Measurements from ENCODE around the gene SGTA. TPM values are rescaled to one million over a fixed set of nuclear protein-coding genes. Genes with fewer than 3 reads are reported as not detected.

Gene SGTA
- total and polyA plus RNA-seq, 4 donors: 29.6 to 147 (median 95.3) TPM

DNA sequence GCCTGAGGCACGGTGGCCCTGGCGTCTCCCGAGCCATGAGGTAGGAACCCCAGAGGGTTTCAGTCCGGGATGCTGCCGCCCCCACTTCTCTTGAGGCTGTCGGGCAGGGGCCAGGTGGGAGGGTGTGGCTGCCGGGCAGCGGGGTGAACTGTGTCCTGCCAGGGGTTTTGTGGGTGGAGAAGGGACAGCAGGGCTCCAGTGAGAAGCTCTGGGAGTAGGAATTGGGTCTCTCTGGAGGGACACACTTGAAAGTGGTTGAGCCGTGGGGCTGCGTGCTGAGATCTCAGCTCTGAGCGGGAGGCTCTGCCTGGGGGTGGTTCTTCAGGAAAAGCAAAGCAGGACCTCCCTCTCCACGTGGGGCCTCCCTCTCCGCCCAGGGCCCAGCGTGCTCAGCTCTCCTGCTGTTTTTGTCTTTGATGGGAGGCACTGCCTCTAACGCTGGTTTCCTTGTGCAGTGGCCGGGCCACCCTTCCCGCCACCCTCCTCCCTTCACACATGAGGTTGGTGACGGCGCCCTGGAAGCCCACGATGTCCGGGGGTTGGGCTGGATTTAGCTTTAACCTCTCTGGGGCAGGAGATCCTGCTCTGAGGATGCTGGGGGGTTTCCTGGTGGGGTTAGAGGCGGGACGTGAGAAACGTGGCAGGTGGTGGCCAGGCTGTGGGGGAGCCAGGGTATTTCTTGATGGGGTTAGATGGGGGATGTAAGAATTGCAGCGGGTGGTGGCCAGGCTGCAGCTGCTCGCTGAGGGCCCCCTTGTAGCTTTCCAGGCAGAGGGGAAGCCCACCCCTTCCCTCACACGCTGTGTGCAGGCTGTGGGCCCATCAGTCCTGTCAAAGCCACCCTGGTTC lies 21.3 kb upstream of the SGTA start:
- Histone ChIP-seq H3K27ac (ENCODE audit: low read depth, low read length) (no peak overlapping the region), H3K9me3 (ENCODE audit: control insufficient read depth, insufficient read depth, low read length) (no peaks in the 10 kb centered on the region), H3K4me3 (ENCODE audit: low read depth, low read length) (no peak overlapping the region), H3K27me3 (ENCODE audit: control insufficient read depth, insufficient read depth, low read length) (no peaks in the 10 kb centered on the region), H3K36me3 (ENCODE audit: control insufficient read depth, insufficient read depth, low read length) (peaks cover 100% of the 10 kb centered on the region), H3K4me1 (ENCODE audit: control insufficient read depth, insufficient read depth, low read length) (no peaks in the 10 kb centered on the region)
- no peak for DNase-seq (ENCODE audit: low read depth in 4 of 6, low spot score in 6 of 6)
- 96% methylated on average over 17 of the region's 27 CpGs for WGBS (ENCODE audit: insufficient coverage)

DNA sequence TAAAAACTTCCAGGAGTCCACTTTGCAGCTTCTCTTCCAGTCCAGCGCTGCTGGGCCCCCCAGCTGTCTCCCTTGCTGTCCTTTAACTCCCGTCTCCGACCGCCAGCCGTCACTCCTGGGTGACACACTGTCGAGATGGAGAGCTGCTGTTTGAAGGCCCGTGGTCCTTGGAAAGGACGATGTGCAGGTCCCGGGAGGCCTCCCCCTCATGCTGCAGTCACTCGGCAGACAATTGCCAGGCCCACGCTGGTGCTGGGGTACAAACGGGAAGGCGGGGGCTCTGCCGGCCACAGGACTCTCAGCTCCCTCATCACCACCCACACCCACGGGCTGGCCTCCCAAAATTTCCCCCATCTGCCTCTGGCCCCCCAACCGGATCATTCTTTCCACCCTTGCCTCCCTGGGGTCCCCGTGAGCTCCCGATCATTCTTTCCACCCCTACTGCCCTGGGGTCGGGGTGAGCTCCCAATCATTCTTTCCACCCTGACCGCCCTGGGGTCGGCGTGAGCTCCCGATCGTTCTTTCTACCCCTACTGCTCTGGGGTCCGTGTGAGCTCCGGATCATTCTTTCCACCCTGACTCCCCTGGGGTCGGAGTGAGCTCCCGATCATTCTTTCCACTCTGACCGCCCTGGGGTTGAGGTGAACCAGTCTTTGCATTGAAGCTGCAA lies 20.5 kb upstream of the SGTA start:
- Histone ChIP-seq H3K27me3 (ENCODE audit: control insufficient read depth, insufficient read depth, low read length) (no peaks in the 10 kb centered on the region), H3K9me3 (ENCODE audit: control insufficient read depth, insufficient read depth, low read length) (no peaks in the 10 kb centered on the region), H3K36me3 (ENCODE audit: control insufficient read depth, insufficient read depth, low read length) (peaks cover 100% of the 10 kb centered on the region), H3K27ac (ENCODE audit: low read depth, low read length) (no peak overlapping the region), H3K4me1 (ENCODE audit: control insufficient read depth, insufficient read depth, low read length) (no peaks in the 10 kb centered on the region), H3K4me3 (ENCODE audit: low read depth, low read length) (no peak overlapping the region)
- WGBS (ENCODE audit: insufficient coverage): 92% methylated on average over 29 of the region's 29 CpGs
- no peak for DNase-seq (ENCODE audit: low read depth in 4 of 6, low spot score in 6 of 6)

DNA sequence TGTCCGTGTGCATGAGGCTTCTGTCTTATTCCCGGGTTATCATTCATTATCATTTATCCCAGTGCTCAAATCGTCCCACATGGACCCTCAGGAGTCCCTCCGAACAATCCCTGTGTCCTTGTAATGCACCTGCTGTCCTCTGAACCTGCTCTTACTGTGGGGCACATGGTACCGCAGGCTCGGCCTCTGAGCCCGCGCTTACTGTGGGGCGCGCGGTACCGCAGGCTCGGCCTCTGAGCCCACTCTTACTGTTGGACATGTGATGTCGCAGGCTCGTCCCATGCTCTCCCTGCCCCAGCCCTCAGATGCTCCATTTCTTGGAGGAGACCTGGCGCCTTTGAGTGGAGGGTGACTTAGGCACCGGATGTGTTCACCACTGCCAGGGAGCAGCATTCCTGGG lies 19.8 kb upstream of the SGTA start:
- H3K9me3 ChIP-seq (ENCODE audit: control insufficient read depth, insufficient read depth, low read length): no peaks in the 10 kb centered on the region
- H3K27ac ChIP-seq (ENCODE audit: low read depth, low read length): no peak overlapping the region
- 93% methylated on average over 17 of the region's 17 CpGs for WGBS (ENCODE audit: insufficient coverage)
- DNase-seq (ENCODE audit: low read depth in 4 of 6, low spot score in 6 of 6): no peak
- no peaks in the 10 kb centered on the region for H3K4me1 ChIP-seq (ENCODE audit: control insufficient read depth, insufficient read depth, low read length)
- no peaks in the 10 kb centered on the region for H3K27me3 ChIP-seq (ENCODE audit: control insufficient read depth, insufficient read depth, low read length)
- peaks cover 100% of the 10 kb centered on the region for H3K36me3 ChIP-seq (ENCODE audit: control insufficient read depth, insufficient read depth, low read length)
- H3K4me3 ChIP-seq (ENCODE audit: low read depth, low read length): no peak overlapping the region

DNA sequence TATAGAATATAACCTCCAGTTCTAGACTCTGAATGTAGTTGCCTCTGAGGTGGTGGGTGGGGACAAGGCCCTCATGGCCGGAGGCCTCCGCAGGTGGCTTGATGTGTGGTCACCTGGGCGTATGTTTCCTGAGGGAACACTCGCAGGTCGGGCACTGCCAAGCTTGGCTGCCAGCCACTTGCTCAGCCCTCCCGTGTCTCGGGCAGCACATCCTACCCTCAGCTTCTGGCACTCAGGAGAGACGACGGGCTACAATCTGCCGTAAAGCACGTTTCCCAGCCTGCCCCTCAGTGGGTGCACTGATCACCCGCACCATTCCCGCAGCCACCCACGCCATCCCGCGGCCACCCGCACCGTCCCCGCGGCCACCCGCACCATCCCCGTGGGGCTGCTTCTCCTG lies 17.4 kb upstream of the SGTA start:
- 94% methylated on average over 22 of the region's 22 CpGs for WGBS (ENCODE audit: insufficient coverage)
- Histone ChIP-seq H3K36me3 (ENCODE audit: control insufficient read depth, insufficient read depth, low read length) (peaks cover 100% of the 10 kb centered on the region), H3K27ac (ENCODE audit: low read depth, low read length) (no peak overlapping the region), H3K27me3 (ENCODE audit: control insufficient read depth, insufficient read depth, low read length) (no peaks in the 10 kb centered on the region), H3K9me3 (ENCODE audit: control insufficient read depth, insufficient read depth, low read length) (no peaks in the 10 kb centered on the region), H3K4me1 (ENCODE audit: control insufficient read depth, insufficient read depth, low read length) (no peaks in the 10 kb centered on the region), H3K4me3 (ENCODE audit: low read depth, low read length) (no peak overlapping the region)
- no peak for DNase-seq (ENCODE audit: low read depth in 4 of 6, low spot score in 6 of 6)

DNA sequence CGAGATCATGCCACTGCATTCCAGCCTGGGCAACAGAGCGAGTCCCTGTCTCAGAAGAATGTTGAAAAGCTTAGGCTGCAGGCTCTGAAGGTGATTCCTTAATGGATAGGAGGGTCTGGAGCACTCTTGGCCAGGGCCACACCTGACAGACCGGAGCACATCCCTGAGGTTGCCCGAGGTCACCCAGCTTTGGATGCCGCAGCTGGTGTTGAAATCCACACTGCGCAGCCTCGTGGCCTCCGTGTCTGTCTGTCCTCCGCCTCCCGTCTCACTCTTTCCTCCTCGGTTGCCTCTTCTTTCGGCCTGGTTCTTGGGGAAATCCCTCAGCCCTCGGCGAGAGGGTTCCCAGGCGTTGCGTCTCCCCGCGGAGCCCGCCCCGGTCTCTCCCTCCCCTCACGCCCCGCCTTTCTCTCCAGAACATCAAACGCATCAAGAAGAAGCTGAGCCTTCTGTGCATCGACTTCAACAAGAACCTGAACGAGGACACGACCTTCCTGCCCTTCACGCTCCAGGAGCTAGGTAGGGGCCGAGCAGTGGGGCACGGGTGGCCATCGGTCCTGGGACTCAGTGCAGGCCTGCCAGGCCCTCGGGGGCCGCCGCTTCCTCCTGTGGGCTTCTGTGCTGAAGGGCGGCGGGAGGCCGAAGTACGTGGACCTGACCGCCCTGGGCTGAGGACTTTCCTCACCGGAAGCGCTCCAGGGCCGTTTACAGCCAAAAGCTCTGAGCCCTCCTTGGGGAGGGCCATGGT lies 16.4 kb upstream of the SGTA start:
- Histone ChIP-seq H3K4me3 (ENCODE audit: low read depth, low read length) (no peak overlapping the region), H3K4me1 (ENCODE audit: control insufficient read depth, insufficient read depth, low read length) (no peaks in the 10 kb centered on the region), H3K9me3 (ENCODE audit: control insufficient read depth, insufficient read depth, low read length) (no peaks in the 10 kb centered on the region), H3K36me3 (ENCODE audit: control insufficient read depth, insufficient read depth, low read length) (peaks cover 100% of the 10 kb centered on the region), H3K27ac (ENCODE audit: low read depth, low read length) (no peak overlapping the region), H3K27me3 (ENCODE audit: control insufficient read depth, insufficient read depth, low read length) (no peaks in the 10 kb centered on the region)
- DNase-seq (ENCODE audit: low read depth in 4 of 6, low spot score in 6 of 6): no peak
- 95% methylated on average over 41 of the region's 41 CpGs for WGBS (ENCODE audit: insufficient coverage)

DNA sequence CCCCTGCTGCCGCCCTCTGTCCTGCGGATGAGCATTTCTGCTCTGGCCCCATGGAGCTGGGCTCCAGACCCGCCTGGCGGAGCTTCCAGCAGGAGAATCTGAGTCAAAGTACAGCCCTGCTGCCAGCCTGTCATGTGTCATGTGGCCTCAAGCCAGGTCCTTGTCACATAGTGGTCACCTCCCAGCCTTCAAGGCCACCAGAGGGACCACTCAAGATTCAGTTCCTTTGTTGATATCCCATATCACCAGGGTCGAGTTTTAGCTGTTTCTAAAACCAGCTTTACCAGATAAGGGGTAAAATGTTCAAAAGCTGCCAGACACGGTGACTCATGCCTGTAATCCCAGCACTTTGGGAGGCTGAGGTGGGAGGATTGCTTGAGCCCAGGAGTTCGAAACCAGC lies 15.7 kb upstream of the SGTA start:
- Histone ChIP-seq H3K27me3 (ENCODE audit: control insufficient read depth, insufficient read depth, low read length) (no peaks in the 10 kb centered on the region), H3K36me3 (ENCODE audit: control insufficient read depth, insufficient read depth, low read length) (peaks cover 100% of the 10 kb centered on the region), H3K4me1 (ENCODE audit: control insufficient read depth, insufficient read depth, low read length) (no peaks in the 10 kb centered on the region), H3K4me3 (ENCODE audit: low read depth, low read length) (no peak overlapping the region), H3K27ac (ENCODE audit: low read depth, low read length) (no peak overlapping the region), H3K9me3 (ENCODE audit: control insufficient read depth, insufficient read depth, low read length) (no peaks in the 10 kb centered on the region)
- WGBS (ENCODE audit: insufficient coverage): 88% methylated on average over 5 of the region's 7 CpGs
- no peak for DNase-seq (ENCODE audit: low read depth in 4 of 6, low spot score in 6 of 6)

DNA sequence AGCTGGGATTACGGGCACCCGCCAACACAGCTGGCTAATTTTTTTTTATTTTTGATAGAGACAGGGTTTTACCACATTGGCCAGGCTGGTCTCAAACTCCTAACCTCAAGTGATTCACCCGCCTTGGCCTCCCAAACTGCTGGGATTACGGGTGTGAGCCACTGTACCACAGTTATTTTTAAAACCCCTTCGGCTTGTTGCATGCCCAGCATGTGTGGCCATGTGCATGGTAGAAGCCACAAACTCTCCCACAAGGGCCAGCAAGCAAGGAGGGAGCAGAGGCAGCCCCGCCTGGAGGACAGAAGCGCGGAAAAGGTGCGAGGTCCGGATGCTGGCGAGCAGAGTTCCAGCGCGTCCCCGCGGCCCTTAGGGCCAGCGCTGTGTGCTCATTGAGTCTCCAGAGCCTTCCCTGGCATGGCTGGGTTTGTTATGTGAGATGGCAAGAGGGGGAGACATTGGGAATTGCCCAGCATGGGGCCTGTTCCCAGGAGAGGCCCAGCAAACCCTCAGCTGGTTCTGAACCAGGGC lies 15.1 kb upstream of the SGTA start:
- Histone ChIP-seq H3K27me3 (ENCODE audit: control insufficient read depth, insufficient read depth, low read length) (no peaks in the 10 kb centered on the region), H3K4me1 (ENCODE audit: control insufficient read depth, insufficient read depth, low read length) (no peaks in the 10 kb centered on the region), H3K27ac (ENCODE audit: low read depth, low read length) (no peak overlapping the region), H3K36me3 (ENCODE audit: control insufficient read depth, insufficient read depth, low read length) (peaks cover 100% of the 10 kb centered on the region), H3K9me3 (ENCODE audit: control insufficient read depth, insufficient read depth, low read length) (no peaks in the 10 kb centered on the region), H3K4me3 (ENCODE audit: low read depth, low read length) (no peak overlapping the region)
- DNase-seq (ENCODE audit: low read depth in 4 of 6, low spot score in 6 of 6): no peak
- WGBS (ENCODE audit: insufficient coverage): over 99% methylated on average over 14 of the region's 16 CpGs

DNA sequence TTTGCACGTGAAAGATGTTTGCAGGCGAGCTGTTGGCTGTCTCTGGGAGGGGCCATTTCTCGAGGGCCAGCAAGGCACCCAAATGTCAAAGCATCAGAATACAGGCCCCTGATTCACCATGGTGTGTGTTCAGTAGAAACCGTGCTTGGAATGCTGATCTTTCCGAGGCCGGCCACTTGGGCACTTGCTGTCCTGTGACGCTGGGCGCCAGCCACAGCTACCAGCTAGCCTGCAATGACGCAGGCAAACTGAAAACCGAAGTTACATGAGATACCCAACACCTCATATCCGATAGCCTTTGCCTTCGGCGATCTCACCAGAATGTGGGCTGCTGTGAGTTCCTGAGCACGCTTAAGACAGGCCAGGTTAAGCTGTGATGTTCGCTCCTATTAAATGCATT lies 14.2 kb upstream of the SGTA start:
- WGBS (ENCODE audit: insufficient coverage): 87% methylated on average over 12 of the region's 15 CpGs
- Histone ChIP-seq H3K27ac (ENCODE audit: low read depth, low read length) (no peak overlapping the region), H3K4me1 (ENCODE audit: control insufficient read depth, insufficient read depth, low read length) (no peaks in the 10 kb centered on the region), H3K9me3 (ENCODE audit: control insufficient read depth, insufficient read depth, low read length) (no peaks in the 10 kb centered on the region), H3K36me3 (ENCODE audit: control insufficient read depth, insufficient read depth, low read length) (peaks cover 98% of the 10 kb centered on the region), H3K27me3 (ENCODE audit: control insufficient read depth, insufficient read depth, low read length) (no peaks in the 10 kb centered on the region), H3K4me3 (ENCODE audit: low read depth, low read length) (no peak overlapping the region)
- no peak for DNase-seq (ENCODE audit: low read depth in 4 of 6, low spot score in 6 of 6)

DNA sequence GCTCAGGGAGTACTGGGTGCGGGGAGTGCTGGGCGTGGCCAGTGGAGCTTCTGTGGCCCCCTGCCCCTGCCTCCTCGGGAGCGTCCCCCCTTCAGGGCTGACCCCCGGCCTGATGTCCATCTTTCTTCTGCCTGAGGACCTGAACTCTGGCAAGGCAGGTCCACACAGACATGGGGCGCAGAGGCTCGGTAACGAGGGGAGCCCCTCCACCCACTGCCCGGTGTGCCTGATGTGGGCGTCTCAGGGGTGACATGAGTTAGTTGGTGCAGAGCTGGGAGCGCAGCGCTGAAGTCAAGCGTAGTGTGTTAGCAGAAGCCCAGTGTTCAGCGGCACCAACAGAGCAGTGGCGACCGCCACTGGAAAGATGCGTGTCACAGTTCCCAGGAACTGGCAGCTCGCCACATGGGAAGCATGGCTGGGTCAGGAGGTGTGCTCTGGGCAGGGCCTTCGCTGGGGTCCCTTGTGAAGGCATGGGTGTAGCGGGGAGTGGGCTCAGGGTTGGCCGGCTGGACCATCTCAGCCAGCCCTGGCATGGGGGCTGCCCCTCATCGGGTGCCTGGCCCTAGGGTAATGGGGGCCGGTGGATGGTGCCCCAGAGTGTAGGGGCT lies 13.7 kb upstream of the SGTA start:
- Histone ChIP-seq H3K27ac (ENCODE audit: low read depth, low read length) (no peak overlapping the region), H3K4me1 (ENCODE audit: control insufficient read depth, insufficient read depth, low read length) (no peaks in the 10 kb centered on the region), H3K27me3 (ENCODE audit: control insufficient read depth, insufficient read depth, low read length) (no peaks in the 10 kb centered on the region), H3K36me3 (ENCODE audit: control insufficient read depth, insufficient read depth, low read length) (peaks cover 96% of the 10 kb centered on the region), H3K9me3 (ENCODE audit: control insufficient read depth, insufficient read depth, low read length) (no peaks in the 10 kb centered on the region), H3K4me3 (ENCODE audit: low read depth, low read length) (no peak overlapping the region)
- 90% methylated on average over 21 of the region's 23 CpGs for WGBS (ENCODE audit: insufficient coverage)
- DNase-seq (ENCODE audit: low read depth in 4 of 6, low spot score in 6 of 6): no peak
